Measurements from ENCODE around the gene UVSSA. TPM values are rescaled to one million over a fixed set of nuclear protein-coding genes. Genes with fewer than 3 reads are reported as not detected.

Gene UVSSA
- total and polyA plus RNA-seq, 9 of the 15 experiments (the other 6 are each of a cell fraction or from before 2014, with no cell fraction given): 0.21 to 14.6 (median 3.3) TPM

DNA sequence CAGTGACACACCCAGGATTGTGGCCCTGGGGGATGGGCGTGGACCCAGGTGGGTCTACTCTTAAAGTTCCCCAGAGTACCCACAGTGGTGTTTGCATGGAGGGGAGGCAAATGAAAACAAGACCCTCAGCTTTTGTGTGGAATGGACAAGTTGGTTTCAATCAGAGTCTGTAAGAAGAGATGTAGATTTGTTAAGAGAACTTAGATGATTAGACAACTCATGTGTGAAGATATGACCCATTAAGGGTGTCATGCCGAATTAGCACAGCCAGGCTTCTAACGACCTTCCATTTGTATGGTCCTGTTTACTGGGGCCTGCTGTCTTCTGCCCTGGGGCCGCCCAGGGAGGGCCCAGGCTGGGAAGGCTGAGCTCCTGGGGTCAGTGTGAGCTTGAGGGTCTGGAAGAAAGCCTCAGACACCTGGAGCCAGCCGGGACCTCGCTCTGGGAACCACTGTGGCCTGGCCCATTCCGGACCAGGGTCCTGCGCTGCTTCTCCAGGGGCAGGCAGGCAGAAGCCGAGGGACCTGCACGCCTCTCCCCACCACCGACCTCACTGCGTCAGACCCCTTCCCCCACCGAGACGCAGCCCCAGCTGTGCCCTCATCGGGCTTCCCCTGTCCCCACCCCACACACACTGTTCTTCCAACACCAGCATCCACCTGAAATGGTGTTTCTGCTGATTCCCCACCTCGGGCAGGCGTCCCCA, 20.4 kb downstream of the UVSSA start:
- intact Hi-C loops (cut with micrococcal nuclease): no loop called here
- Histone ChIP-seq H3K9ac (ENCODE audit: insufficient read depth in 1 of 2, low read depth in 2 of 2, low read length in 2 of 2) (peak overlapping the region in 1 of 2 experiments; percentile 68; a peak in 1 of 4 replicates), H3K36me3 (ENCODE audit: control insufficient read depth, insufficient read depth, low read length) (no peaks in the 10 kb centered on the region; the same call in 2 of the 3 replicates), H2AFZ (ENCODE audit: low read depth, low read length) (no peak overlapping the region), H4K20me1 (replicated peaks; ENCODE audit: control insufficient read depth, insufficient read depth, low read length) (no peaks in the 10 kb centered on the region), H3K79me2 (ENCODE audit: control insufficient read depth, insufficient read depth, low read length) (no peaks in the 10 kb centered on the region), H3K4me3 (no peak overlapping the region), H3K27ac (ENCODE audit: extremely low read depth, low read depth, low read length) (no peak overlapping the region), H3K4me1 (replicated peaks in 1 of 2; ENCODE audit: control insufficient read depth in 2 of 2, insufficient read depth in 2 of 2, low read length in 2 of 2) (peaks cover 0 to 17% of the 10 kb centered on the region in 2 experiments; a peak in 1 of 5 replicates), H3K9me3 (replicated peaks; ENCODE audit: control insufficient read depth, insufficient read depth, low read depth, low read length) (no peaks in the 10 kb centered on the region), H3K9me1 (ENCODE audit: control insufficient read depth, insufficient read depth, low read length) (no peaks in the 10 kb centered on the region), H3K27me3 (ENCODE audit: control insufficient read depth in 2 of 2, insufficient read depth in 2 of 2, low read length in 2 of 2) (no peaks in the 10 kb centered on the region), H3K4me2 (ENCODE audit: insufficient read depth, low read length) (no peak overlapping the region)
- WGBS (ENCODE audit: insufficient coverage, low coverage, missing lambda C conversion rate): 79% methylated on average over 17 of the region's 17 CpGs
- in situ Hi-C loops (cut with MboI): no loop called here
- ChIA-PET POLR2A (no interaction called here), CTCF (ENCODE audit: low intra/inter-chr PET ratio) (no interaction called here)
- BruUV-seq (replicated peaks): no TSS peak
- ATAC-seq: no peak
- no peak for TF ChIP-seq CBX1 (IDR thresholded peaks at IDR 0.05; ENCODE audit: low read depth)
- TF ChIP-seq RUNX1 (IDR thresholded peaks at IDR 0.05; ENCODE audit: low read depth): no peak
- TF ChIP-seq ZNF282 (CRISPR knock-in tag; IDR thresholded peaks at IDR 0.05): no peak
- TF ChIP-seq, protein P1, sequence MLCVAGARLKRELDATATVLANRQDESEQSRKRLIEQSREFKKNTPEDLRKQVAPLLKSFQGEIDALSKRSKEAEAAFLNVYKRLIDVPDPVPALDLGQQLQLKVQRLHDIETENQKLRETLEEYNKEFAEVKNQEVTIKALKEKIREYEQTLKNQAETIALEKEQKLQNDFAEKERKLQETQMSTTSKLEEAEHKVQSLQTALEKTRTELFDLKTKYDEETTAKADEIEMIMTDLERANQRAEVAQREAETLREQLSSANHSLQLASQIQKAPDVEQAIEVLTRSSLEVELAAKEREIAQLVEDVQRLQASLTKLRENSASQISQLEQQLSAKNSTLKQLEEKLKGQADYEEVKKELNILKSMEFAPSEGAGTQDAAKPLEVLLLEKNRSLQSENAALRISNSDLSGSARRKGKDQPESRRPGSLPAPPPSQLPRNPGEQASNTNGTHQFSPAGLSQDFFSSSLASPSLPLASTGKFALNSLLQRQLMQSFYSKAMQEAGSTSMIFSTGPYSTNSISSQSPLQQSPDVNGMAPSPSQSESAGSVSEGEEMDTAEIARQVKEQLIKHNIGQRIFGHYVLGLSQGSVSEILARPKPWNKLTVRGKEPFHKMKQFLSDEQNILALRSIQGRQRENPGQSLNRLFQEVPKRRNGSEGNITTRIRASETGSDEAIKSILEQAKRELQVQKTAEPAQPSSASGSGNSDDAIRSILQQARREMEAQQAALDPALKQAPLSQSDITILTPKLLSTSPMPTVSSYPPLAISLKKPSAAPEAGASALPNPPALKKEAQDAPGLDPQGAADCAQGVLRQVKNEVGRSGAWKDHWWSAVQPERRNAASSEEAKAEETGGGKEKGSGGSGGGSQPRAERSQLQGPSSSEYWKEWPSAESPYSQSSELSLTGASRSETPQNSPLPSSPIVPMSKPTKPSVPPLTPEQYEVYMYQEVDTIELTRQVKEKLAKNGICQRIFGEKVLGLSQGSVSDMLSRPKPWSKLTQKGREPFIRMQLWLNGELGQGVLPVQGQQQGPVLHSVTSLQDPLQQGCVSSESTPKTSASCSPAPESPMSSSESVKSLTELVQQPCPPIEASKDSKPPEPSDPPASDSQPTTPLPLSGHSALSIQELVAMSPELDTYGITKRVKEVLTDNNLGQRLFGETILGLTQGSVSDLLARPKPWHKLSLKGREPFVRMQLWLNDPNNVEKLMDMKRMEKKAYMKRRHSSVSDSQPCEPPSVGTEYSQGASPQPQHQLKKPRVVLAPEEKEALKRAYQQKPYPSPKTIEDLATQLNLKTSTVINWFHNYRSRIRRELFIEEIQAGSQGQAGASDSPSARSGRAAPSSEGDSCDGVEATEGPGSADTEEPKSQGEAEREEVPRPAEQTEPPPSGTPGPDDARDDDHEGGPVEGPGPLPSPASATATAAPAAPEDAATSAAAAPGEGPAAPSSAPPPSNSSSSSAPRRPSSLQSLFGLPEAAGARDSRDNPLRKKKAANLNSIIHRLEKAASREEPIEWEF (CRISPR knock-in tag; IDR thresholded peaks at IDR 0.05): no peak
- TF ChIP-seq KLF10 (CRISPR knock-in tag; IDR thresholded peaks at IDR 0.05): no peak
- TF ChIP-seq NFXL1 (CRISPR knock-in tag; IDR thresholded peaks at IDR 0.05): no peak
- TF ChIP-seq, protein P2, sequence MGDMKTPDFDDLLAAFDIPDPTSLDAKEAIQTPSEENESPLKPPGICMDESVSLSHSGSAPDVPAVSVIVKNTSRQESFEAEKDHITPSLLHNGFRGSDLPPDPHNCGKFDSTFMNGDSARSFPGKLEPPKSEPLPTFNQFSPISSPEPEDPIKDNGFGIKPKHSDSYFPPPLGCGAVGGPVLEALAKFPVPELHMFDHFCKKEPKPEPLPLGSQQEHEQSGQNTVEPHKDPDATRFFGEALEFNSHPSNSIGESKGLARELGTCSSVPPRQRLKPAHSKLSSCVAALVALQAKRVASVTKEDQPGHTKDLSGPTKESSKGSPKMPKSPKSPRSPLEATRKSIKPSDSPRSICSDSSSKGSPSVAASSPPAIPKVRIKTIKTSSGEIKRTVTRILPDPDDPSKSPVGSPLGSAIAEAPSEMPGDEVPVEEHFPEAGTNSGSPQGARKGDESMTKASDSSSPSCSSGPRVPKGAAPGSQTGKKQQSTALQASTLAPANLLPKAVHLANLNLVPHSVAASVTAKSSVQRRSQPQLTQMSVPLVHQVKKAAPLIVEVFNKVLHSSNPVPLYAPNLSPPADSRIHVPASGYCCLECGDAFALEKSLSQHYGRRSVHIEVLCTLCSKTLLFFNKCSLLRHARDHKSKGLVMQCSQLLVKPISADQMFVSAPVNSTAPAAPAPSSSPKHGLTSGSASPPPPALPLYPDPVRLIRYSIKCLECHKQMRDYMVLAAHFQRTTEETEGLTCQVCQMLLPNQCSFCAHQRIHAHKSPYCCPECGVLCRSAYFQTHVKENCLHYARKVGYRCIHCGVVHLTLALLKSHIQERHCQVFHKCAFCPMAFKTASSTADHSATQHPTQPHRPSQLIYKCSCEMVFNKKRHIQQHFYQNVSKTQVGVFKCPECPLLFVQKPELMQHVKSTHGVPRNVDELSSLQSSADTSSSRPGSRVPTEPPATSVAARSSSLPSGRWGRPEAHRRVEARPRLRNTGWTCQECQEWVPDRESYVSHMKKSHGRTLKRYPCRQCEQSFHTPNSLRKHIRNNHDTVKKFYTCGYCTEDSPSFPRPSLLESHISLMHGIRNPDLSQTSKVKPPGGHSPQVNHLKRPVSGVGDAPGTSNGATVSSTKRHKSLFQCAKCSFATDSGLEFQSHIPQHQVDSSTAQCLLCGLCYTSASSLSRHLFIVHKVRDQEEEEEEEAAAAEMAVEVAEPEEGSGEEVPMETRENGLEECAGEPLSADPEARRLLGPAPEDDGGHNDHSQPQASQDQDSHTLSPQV (IDR thresholded peaks at IDR 0.05): no peak
- no peak for TF ChIP-seq ZNF77 (CRISPR knock-in tag; IDR thresholded peaks at IDR 0.05)
- TF ChIP-seq, protein P3, sequence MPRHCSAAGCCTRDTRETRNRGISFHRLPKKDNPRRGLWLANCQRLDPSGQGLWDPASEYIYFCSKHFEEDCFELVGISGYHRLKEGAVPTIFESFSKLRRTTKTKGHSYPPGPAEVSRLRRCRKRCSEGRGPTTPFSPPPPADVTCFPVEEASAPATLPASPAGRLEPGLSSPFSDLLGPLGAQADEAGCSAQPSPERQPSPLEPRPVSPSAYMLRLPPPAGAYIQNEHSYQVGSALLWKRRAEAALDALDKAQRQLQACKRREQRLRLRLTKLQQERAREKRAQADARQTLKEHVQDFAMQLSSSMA (CRISPR knock-in tag; IDR thresholded peaks at IDR 0.05): no peak
- TF ChIP-seq PML (IDR thresholded peaks at IDR 0.05; ENCODE audit: low read length): no peak
- TF ChIP-seq E2F3 (CRISPR knock-in tag; IDR thresholded peaks at IDR 0.05): no peak
- TF ChIP-seq SIRT6 (IDR thresholded peaks at IDR 0.05; ENCODE audit: low read depth, low read length): no peak
- TF ChIP-seq ZNF696 (CRISPR knock-in tag; conservative IDR thresholded peaks at IDR 0.05): no peak
- DNase-seq (ENCODE audit: extremely low read depth in 1 of 4, low spot score in 3 of 4): no peak
- FAIRE-seq: no peak

All from K562 (cell line).